GM19395 (cell line): ENCODE data around the gene TBC1D19.
A peak's percentile ranks its signal among the peaks of the same experiment; 100 is the strongest.
"Not testable (repeated sequence)": the region's sequence is repeated elsewhere in the genome, so short reads cannot be mapped to it uniquely, and the experiment has no call there.

Experiments
- ATAC-seq: cut with Tn5 transposase; IDR thresholded peaks from one replicate; pipeline ENCODE4 v1.9.1; 2021; ENCODE audit warnings: mild to moderate bottlenecking, moderate library complexity; ENCODE audit not compliant: unreplicated experiment

Gene TBC1D19

GRCh38 chr4:26583865-26584652 is at the start of gene TBC1D19:
TSS of gene TBC1D19 (plus strand) at chr4:26584084. CDS start at chr4:26584194, 110 bp downstream.
- peak; percentile 100 for ATAC-seq

DNA sequence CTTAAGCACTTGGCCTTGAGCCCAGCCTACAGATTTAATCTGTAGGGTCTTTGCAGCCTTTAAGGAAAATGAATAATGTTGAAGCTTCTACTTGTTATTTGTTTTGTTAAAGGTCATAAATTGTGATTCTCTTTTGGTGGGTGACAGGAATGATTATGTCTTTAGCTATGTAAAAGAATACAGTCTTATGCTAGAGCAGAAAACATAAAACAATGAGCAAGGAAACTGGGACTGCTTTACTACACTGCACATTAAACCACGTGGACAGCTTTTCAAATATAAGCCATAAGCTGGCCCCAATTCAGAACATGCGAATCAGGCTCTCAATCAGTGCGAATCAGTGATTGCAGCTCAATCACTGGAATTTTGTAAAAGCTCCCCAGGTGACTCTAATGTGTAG is 40.9 kb upstream of the TBC1D19 start:
- no peak for ATAC-seq

DNA sequence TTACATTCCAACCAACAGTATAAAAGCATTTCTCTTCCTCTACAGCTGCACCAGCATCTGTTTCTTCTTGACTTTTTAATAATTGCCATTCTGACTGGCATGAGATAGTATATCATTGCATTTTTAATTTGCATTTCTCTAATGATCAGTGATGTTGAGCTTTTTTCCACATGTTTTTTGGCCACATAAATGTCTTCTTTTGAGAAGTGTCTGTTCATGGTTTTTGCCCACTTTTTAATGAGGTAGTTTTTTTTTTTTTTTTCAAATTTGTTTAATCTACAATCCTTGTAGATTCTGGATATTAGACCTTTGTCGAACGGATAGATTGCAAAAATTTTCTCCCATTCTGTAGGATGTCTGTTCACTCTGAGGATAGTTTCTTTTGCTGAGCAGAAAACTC is 39.5 kb upstream of the TBC1D19 start:
- no peak for ATAC-seq

DNA sequence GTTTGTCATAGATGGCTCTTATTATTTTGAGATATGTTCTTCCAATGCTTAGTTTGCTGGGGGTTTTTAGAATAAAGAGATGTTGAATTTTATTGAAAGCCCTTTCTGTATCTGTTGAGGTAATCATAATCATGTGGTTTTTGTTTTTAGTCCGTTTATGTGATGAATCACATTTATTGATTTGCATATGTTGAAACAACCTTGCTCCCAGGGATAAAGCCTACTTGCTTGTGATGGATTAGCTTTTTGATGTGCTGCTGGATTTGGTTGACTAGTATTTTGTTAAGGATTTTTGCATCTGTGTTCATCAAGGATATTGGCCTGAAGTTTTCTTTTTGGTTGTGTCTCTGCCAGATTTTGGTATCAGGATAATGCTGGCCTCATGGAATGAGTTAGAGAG is 35.5 kb upstream of the TBC1D19 start:
- not testable (repeated sequence) for ATAC-seq

- ATAC-seq: no peak
Observed at GRCh38 chr4:26557164-26557563, 26.7 kb upstream of the TBC1D19 start.

GRCh38 chr4:26558166-26558895 is 25.6 kb upstream of the TBC1D19 start:
- ATAC-seq: no peak

- no peak for ATAC-seq
Observed at GRCh38 chr4:26566133-26566532, 17.8 kb upstream of the TBC1D19 start.

DNA sequence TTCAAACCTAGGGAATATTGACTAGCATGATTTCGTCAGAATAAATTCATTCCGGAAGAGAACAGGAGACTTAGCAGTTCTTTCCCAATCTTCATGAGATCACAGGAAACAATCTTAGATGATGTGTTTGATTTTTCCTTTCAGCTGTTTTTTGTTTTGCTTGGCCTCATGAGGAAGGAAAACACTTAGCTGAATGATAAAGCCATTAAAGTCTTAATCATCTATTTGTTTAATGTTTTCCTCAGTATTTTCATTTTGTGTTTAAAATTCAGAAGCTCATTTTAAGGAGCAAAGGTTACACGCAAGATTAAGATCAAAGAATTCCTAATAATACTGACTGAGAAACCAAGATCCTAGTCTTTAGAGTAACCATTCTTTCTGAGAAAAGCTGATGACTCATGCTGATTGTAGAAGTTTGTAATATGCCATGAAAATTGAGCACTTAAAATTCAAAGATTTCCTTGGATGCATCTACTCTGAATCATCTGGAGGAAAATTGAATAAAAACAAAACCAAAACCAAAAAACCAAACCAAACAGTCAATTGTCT is 15.4 kb upstream of the TBC1D19 start:
- no peak for ATAC-seq

DNA sequence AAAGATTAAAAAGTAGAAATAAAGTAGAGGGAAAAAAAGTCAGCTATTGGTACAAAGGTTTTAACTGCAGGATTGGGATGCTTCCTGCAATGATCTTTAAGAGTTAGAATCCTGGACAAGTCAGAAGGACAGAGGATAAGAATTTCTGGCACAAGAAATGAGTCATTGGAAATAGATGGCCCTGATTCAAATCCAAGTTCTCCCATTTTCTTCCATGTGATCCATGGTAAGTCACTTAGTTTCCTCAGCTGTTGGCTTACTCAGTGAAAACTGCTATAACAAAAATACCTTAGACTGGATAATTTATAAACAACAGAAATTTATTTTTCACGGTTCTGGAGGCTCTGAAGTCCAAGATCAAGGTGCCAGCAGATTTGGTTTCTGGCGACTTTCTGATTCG is 13.3 kb upstream of the TBC1D19 start:
- ATAC-seq: no peak

DNA sequence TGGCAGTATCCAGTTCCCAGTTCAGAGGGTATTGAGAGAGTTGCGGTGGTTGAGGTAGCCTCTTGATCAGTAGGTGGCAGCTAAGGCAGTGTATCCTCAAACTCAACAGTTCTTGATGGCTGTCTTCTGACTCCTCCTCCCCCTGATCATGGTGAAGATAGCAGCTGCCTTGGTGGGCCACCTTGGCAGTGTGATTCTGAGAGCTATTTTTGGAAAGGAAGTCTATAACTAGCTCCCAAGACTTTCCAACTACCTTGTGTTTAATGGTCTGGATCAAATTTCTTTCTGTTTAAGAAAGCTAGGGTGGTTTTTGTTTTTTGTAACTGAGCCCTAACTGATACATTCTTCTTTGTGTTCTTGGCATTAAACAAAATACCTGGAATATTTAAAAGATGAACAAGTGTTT is 10.5 kb upstream of the TBC1D19 start:
- ATAC-seq: no peak

DNA sequence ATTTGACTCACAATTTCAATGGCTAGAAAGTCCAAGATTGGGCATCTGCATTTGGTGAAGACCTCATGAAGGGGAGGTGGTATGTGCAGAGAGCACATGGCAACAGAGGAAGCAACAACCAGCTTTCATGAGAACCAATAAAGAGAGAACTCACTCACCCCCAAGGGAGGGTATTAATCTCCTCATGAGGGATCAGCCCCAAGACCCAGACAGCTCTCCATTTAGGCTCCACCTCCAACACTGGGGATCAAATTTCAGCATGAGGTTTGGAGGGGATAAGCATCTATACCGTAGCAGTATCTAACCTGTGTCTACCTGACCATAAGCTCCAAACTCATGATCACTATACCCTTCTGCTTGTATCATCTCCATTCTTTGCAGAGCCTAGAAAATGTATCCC is 9.3 kb upstream of the TBC1D19 start:
- ATAC-seq: no peak

DNA sequence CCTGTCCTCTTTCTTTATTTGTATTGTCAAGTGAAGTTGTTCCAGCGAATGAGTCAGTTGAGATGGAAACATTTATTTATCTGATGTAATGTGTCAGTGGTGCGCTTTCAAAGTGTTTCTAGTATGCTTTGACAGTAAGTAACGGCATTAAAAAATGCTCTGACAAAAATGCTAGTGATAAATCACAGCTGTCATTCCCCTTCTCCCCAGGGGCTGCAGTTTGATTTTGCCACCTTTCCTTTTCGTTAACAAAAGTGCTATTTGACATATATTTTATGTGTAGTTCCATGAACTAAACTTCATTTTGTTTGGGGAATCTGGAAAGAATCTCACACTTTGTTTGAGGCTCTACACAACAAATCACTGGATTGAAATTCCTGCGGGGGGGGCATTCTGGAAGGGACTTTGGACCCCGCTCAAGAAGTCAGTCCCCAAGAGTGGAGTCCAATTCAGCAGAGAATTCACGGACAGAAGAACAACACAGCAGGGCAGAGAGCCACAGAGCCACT is 7.6 kb upstream of the TBC1D19 start:
- no peak for ATAC-seq

GRCh38 chr4:26577066-26577465 is 6.8 kb upstream of the TBC1D19 start:
- ATAC-seq: no peak

- no peak for ATAC-seq
Observed at GRCh38 chr4:26579169-26579568, 4.7 kb upstream of the TBC1D19 start.

DNA sequence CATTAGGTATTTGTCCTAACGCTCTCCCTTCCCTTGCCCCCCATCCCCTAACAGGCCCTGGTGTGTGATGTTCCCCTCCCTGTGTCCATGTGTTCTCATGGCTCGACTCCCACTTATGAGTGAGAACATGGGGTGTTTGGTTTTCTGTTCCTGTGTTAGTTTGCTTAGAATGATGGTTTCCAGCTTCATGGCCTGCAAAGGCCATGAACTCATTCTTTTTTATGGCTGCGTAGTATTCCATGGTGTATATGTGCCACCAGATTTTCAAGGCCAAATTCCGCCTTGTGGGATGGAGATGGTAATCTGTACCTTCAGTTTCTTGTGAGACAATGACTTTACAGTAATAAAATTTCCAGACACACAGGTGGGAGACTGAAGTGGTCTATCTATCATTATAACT is 2.5 kb upstream of the TBC1D19 start:
- ATAC-seq: not testable (repeated sequence)

DNA sequence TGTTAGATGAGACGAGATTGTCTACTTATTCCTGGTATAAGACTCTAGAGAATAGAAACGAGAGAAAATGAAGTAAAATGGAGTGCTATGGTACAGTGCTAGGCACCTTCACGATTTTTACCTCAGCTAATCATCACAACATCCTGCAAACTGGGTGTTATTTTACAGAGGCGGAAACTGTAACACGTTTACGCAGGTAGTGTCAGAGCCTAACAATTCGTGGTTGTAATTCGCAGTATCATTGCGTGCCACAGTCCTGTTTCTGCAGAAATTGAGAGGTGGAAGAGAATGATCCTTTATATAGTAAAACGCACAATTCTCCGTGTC is 383 bp upstream of the TBC1D19 start:
- ATAC-seq: peak; percentile 73

DNA sequence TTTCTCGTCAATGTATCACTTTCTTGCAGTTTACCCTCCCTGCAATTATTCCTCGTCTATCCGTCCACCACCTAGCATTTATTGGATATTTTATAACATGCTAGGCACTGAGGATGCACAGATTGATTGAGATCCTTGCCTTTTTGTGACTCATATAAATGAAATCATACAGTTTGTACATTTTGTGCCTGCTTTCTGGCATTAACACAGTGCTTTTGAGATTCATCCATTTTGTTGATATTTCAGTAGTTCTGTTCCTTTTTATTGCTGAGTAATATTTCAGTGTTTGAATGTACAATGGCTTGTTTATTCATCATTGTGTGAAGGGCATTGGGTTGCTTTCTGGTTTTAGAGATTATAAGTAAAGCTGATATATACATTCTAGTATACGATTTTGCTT is 841 bp downstream of the TBC1D19 start:
- no peak for ATAC-seq

DNA sequence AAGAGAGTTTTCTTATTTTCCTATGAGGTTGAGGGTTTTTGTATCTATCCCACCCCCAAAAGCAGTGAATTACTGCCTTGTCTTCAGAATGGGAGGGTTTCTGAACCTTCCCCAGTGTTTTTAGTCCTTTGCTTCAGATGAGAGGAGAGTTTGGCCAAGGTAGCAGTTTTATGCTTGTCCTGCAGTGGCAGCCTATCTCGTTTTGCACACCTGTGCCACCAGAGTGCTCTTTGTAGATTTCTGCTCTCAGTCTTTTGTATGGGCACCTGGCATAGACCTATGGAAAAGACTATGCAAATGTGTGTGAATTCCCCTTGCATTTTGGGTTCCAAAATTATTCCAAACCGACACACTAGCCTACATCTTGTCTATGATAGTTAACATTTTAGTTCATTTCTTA is 5.8 kb downstream of the TBC1D19 start:
- no peak for ATAC-seq

- ATAC-seq: no peak
Observed at GRCh38 chr4:26590639-26591038, 6.8 kb downstream of the TBC1D19 start.

- ATAC-seq: not testable (repeated sequence)
Observed at GRCh38 chr4:26593557-26593956, 9.7 kb downstream of the TBC1D19 start.

DNA sequence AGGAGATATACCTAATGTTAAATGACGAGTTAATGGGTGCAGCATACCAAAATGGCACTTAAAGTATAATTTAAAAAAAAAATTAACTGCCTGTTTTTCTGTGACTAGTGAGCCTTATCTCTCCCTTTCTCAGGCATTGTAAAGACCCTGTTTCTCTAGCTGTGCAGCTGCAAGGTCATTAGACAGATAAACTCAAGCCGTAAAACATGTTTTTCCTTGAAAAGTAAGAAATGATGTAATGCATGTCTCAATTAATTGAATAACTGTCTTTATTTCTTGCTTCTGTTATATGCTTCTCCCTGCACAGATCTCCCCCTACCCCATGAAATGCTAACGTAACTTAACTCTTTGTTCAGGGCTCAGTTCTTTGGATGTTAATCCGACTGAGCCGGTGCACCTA is 10.5 kb downstream of the TBC1D19 start:
- ATAC-seq: no peak

- no peak for ATAC-seq
Observed at GRCh38 chr4:26594778-26595177, 10.9 kb downstream of the TBC1D19 start.
